H1 (cell line): Measurements from ENCODE around the gene ID2. TPM values are rescaled to one million over a fixed set of nuclear protein-coding genes. Genes with fewer than 3 reads are reported as not detected.

Experiments used
- EP300 ChIP-seq, 2 experiments: IDR thresholded peaks; 1 replicate in 1 of 2; 2 replicates in 1 of 2; pipeline ENCODE4 v1.6.1; 2011 to 2012; ENCODE audit warnings: low read depth in 2 of 2, low read length in 2 of 2, mild to moderate bottlenecking in 2 of 2, borderline replicate concordance in 1 of 2, inconsistent platforms in 1 of 2, moderate library complexity in 1 of 2
- polyA plus RNA-seq, 7 experiments: library from polyadenylated mRNA; depleted of rRNA in 3 of 7; stranded (reverse) in 5 of 7; unstranded in 2 of 7; fragments of >200 nt in 5 of 7; fragments of 200-250 nt in 2 of 7; gene quantifications; 1 replicate in 5 of 7; 2 replicates in 1 of 7; 4 replicates in 1 of 7; pipeline versions ENCODE4 v1.2.1 to v1.2.3, GENCODE V29; 2011 to 2013; ENCODE audit warnings: missing spikeins in 2 of 7, mixed read lengths in 2 of 7
- total RNA-seq: library from RNA; stranded (reverse); fragmentation: NEBNext Ultra II Directional; extraction: Animal tissue kit (Norgen Biotek cat#: 25700); gene quantifications from 2 replicates; pipeline ENCODE4 v1.2.1, GENCODE V29; 2021

Gene ID2
- total and polyA plus RNA-seq, 2 of the 8 experiments (the other 6 are each of a cell fraction or from before 2014, with no cell fraction given), result 36.7 to 214 TPM

DNA sequence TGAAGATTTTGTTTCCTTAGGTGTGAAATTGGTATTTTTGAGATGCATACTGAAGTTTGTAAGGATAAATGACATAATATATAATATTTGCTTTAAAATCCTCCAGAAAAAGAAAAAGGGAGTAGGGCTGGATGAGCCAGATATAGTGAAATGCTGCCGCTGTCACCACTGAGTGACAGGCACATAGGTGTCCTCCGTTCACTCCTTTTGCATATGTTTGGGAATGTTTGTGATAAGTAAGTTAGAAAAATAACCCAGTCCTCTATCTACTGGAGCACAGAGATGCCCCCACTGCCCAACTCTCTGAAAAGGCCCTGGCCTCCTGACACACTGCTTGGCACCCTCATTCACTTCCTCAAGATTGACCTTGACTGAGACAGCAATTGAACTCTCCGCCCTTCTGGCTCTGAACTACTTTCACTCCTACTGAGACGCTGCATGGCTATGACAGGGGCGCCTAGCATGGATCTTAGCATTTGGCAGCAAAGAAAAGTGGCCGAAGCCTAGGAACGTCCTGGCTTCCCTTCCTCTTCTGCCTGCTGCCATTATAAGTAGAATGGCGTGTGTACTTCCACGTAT lies 10.1 kb downstream of the ID2 start (continued):
- no peak for TF ChIP-seq EP300 (IDR thresholded peaks at IDR 0.05; ENCODE audit: borderline replicate concordance in 1 of 2, low read depth in 2 of 2, low read length in 2 of 2)
